ENCODE results near the gene N4BP2L1.
A peak's percentile ranks its signal among the peaks of the same experiment; 100 is the strongest.

Gene N4BP2L1

GRCh38 chr13:32431361-32431760, 3.4 kb upstream of the N4BP2L1 start:
- DNase-seq (ENCODE audit: low read depth in 2 of 2) = no peak

DNA sequence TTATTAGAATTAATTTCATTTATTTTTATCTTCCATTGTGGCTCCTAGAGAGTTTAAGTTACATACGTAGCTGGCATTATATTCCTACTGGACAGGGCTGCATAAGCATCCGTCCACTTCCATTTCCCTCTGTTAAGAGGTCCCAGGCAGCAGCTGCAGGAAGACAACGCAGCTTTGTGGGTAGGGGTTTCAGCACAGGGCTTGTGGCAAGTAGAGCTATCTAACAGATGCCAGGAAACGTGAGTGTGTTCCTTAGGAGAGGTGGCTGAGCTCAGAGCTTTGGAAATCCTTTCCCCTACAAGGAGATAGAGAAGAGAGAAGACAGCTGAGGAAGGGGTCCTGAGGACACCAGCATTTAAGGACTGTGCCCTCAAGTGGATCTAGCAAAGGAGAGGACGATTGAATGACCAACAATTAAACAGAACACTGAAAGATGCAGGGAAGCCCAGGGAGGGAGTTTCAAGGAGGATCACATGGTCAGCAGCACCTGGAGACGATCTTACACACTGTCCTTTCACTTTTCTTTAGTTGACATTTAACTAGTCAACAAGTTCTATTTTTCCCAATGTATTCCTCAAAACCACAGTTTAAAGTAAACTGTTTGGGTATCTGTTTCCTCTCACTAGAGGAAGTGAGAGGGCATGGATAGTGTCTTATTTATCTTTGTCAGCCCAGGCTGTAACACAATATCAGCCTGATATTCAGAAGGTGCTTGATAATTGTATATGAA, 2.3 kb upstream of the N4BP2L1 start:
- no peak for DNase-seq (ENCODE audit: low read depth in 2 of 2)

DNA sequence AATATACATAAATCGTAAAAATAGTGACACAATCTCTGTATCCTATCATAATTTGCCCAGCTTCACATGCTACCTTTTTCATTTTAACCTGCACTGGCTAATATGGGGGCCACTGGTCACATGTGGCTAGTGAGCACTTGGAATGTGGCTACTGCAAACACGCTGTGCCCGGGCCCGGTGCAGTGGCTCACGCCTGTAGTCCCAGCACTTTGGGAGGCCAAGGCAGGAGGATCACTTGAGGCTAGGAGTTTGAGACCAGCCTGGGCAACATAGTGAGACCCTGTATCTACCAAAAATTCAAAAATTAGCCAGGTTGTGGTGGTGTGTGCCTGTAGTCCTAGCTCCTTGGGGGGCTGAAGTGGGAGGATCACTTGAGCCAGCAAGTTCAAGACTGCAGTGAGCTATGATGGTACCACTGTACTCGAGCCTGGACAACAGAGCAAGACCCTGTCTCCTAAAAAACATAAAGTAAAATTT, 1.5 kb upstream of the N4BP2L1 start:
- no peak for DNase-seq (ENCODE audit: low read depth in 2 of 2)

DNA sequence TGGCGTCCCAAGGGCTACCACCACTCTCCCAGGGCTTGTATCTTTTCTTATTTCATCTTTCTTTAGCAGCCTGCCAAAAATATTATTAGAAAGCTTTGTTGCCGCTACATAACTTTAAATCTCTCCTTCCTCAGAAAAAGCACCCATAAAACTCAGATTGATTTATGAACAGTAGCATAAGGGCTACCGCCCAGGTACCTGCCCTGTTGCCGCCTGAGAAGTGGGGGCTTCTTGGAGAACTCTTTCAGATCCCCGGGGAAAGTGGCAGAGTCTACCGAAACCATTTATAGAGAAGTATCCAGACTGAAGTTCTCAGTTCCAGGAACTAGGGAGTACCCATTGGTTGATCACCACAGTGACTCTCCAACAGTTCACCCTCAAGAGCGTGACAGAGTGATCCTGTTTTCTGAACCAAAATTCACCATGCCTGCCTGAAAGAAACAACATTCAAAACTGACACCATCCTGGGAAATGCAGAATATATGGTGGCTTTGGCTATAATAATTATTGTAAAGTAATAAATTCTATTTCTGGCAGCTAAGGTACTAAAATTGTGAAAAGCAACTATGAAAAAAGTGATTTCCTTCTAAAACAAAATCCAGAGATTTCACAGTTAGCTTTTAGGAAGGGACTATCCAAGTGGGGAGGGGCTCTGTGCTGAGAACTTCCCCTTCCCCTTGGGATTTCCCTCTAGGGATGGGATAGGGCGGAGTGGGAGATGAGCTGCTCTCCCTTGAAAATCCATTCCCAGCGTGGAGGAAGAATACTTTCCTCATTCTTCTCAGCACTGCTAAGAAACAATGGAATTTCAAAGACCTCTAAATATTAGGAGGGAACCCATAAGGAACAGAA, 877 bp upstream of the N4BP2L1 start:
- DNase-seq (ENCODE audit: low read depth in 2 of 2) = no peak

GRCh38 chr13:32426990-32427851, 709 bp downstream of the N4BP2L1 start:
- DNase-seq (ENCODE audit: low read depth in 2 of 2) = peak; percentile 26 to 35

GRCh38 chr13:32426191-32426989, 1.5 kb downstream of the N4BP2L1 start:
- DNase-seq (ENCODE audit: low read depth in 2 of 2) = peak; percentile 8 to 23

DNA sequence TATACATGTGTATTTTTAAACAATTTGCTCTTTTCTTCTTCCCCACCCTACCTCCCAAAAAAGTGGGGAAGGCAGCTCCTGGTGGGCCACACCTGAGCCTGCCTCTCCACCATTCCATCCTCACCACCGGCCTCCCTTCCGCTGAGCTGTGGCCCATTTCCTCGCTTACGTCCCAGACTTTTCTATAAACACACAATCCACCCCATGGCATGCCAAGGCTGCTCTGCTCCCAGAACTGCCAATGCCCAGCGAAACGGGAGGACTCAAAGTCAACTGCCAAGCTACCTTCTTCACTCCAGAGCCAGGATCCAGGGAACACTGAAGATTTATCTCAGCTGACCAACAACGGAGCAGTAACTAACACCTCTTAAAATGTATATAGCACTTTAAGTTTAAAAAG, 2.8 kb downstream of the N4BP2L1 start:
- DNase-seq (ENCODE audit: low read depth in 2 of 2) = no peak

GRCh38 chr13:32423592-32423991, 4.3 kb downstream of the N4BP2L1 start:
- no peak for DNase-seq (ENCODE audit: low read depth in 2 of 2)

DNA sequence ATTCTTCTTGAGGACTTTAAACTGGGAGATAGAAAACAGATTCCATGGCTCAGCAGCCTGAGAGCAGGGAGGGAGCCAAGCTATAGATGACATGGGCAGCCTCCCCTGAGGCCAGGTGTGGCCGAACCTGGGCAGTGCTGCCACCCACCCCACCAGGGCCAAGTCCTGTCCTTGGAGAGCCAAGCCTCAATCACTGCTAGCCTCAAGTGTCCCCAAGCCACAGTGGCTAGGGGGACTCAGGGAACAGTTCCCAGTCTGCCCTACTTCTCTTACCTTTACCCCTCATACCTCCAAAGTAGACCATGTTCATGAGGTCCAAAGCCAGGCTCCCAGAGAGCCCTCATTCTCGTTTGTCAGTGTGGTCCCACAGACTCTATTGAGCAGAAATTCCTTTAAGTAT, 8.1 kb downstream of the N4BP2L1 start:
- DNase-seq (ENCODE audit: low read depth in 2 of 2) = no peak

DNA sequence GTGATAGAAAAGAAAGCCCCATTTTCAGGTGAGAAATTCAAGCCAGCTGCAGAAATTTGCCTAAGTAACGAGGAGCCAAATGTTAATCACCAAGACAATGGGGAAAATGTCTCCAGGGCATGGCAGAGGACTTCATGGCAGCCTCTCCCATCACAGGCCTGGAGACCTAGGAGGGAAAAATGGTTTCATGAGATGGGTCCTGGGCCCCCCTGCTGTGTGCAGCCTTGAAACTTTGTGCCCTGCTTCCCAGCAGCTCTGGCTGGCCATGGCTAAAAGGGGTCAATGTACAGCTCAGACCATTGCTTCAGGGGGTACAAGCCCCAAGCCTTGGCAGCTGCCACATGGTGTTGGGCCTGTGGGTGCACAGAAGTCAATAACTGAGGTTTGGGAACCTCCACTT, 9.9 kb downstream of the N4BP2L1 start:
- DNase-seq (ENCODE audit: low read depth in 2 of 2) = no peak

GRCh38 chr13:32415019-32415418, 12.9 kb downstream of the N4BP2L1 start:
- DNase-seq (ENCODE audit: low read depth in 2 of 2) = peak in 1 of 2 donors; percentile 2

DNA sequence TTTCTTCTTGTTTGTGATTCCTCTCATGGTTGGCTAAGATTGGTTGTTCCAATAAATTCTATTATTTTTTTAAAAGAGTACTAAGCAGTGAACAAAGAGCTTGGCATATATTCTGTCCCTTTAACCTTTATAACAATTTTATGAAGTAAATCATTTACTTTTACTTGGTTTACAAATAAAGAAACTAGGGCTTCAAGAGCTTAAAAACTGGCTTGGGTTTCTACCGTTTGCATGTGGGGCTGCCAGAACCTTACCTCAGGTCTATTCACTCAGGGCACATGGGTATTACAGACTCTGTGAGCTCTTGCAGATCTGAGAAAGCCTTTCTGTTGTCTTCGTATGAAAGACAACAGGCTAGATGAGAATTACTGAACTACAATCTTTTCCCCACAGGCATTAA, 13.3 kb downstream of the N4BP2L1 start:
- DNase-seq (ENCODE audit: low read depth in 2 of 2) = no peak

DNA sequence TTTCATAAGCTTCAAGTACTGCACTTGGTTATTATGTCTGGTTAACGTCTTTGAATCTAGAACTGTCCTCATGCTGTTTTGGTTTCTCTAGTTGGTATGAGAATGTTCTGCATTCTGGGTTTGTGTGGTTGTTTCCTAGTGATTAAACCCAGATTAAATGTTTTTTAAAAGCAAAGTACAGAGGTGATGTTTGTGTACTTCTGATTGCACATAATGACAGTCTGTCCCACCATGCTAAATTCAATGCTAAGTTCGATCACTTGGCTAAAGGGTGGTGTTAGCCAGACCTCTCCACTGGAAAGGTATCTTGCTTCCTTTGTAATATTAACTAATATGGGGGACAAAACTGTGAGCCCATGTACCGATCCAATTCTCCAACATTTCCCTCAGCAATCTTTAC, 14.6 kb downstream of the N4BP2L1 start:
- DNase-seq (ENCODE audit: low read depth in 2 of 2) = no peak

DNA sequence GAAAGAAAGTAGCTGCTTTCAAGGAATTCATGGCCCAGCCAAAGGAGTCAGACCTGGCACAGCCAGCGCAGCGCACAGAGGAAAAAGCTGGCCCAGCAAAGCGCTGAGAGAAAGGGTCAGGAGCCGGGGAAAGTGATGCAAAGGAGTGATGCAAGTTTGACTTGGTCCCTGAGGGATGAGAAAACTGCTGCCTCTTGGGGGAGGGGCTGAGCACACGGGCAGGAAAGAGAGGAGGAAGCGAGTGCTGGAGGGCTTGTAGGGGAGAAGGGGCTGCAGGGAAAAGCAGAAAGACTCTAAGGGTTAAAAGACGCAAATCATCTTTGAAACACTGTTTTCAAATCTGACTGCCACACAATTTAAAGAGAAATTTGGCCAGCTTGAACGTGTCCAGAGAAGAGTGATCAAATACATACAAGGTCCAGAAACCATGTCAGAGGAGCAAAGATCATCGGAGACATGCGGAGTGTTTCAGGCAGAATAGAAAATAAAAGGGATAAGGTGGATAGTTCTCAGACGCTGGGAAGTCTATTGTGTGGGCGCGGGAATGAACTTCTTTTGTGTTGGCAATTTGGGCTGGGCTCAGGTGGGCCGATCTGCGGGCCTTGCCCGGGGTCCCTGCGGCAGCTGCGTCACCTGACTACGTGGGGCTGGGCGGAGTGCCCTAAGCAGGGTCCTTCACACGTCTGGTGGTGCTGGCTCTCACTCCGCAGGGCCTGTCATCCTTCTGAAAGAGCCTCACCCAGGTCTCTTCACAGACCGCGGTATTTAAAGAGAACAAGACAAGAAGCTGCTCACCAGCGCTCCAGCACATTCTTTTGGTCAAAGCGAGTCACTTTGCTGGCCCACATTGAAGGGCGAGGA, 18.1 kb downstream of the N4BP2L1 start:
- no peak for DNase-seq (ENCODE audit: low read depth in 2 of 2)

- no peak for DNase-seq (ENCODE audit: low read depth in 2 of 2)
Observed at GRCh38 chr13:32409001-32409313, 19.0 kb downstream of the N4BP2L1 start.

- DNase-seq (ENCODE audit: low read depth in 2 of 2) = no peak
Observed at GRCh38 chr13:32408296-32409000, 19.5 kb downstream of the N4BP2L1 start.

GRCh38 chr13:32407854-32408253, 20.1 kb downstream of the N4BP2L1 start:
- DNase-seq (ENCODE audit: low read depth in 2 of 2) = no peak

GRCh38 chr13:32403108-32403507, 24.8 kb downstream of the N4BP2L1 start:
- DNase-seq (ENCODE audit: low read depth in 2 of 2) = no peak

DNA sequence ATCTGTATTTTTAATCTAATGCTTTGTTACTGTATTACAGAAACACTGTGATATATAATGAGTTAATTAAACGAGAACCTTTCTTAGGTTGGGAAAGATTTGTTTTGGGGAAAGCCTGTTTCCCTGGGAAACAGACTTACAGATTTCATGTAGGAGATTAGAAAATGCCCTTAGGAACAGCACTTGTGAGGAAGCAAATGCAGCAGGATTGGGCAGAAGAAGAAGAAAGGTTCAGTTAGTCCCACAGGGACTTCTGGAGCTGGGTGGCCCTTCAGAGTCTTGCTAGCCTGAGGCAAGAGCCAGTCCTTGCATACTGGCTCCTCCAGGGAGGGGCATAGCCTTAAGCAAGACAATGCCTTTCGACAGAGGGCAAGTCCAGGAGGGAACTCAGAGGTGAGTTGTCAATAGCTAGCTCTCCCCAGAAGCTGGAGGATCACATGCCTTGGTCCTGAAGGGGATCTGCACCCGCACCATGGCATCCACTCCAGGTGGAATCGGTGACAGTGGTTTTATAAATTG, 36.8 kb downstream of the N4BP2L1 start:
- no peak for DNase-seq (ENCODE audit: low read depth in 2 of 2)

DNA sequence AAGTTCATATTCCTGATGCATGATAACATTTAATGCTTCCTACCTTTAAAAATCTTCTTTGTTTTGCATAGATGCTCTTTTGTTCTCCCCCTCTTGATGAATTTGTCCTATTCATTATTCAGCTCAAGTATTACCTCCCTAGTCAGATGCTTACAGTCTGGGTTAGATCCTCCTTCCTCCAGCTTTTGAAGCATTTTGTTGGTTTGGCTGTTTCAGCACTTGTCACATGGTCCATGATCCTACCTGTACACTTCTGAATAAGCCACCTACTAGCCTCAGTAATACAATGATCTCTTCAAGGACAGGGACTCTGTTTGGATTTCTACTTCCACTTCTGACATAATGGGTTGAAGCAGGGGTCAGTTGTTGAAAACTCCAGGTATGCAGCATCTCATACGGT, 37.4 kb downstream of the N4BP2L1 start:
- DNase-seq (ENCODE audit: low read depth in 2 of 2) = no peak
